Measurements from ENCODE around the gene RAB3C.

- TF ChIP-seq CTCF (IDR thresholded peaks at IDR 0.05) = no peak
- no peak for TF ChIP-seq POLR2A (IDR thresholded peaks at IDR 0.05)
- TF ChIP-seq EP300 (IDR thresholded peaks at IDR 0.05) = no peak
- TF ChIP-seq POLR2AphosphoS5 (IDR thresholded peaks at IDR 0.05) = no peak
Measured at GRCh38 chr5:58595952-58596351, 13.1 kb downstream of the RAB3C start.
